ENCODE data around the gene RAMAC. TPM values are rescaled to one million over a fixed set of nuclear protein-coding genes. Genes with fewer than 3 reads are reported as not detected.
A peak's percentile ranks its signal among the peaks of the same experiment; 100 is the strongest.

The RAMAC gene
- total and polyA plus RNA-seq, 7 experiments from 2014 or later = 14.2 to 33.4 (median 23.7) TPM

GRCh38 chr15:83012636-83013035 is 26.6 kb downstream of the RAMAC start:
- H3K27me3 Mint-ChIP-seq = no peaks in the 10 kb centered on the region
- H3K4me3 Mint-ChIP-seq = peak overlapping the region; percentile 91 to 100 (median 96)
- Histone ChIP-seq H3K27me3 (ENCODE audit: control insufficient read depth in 2 of 2, insufficient read depth in 2 of 2, low read length in 2 of 2) (no peaks in the 10 kb centered on the region), H3K9me3 (ENCODE audit: control insufficient read depth in 2 of 3, low read length in 3 of 3) (no peaks in the 10 kb centered on the region), H3K4me1 (ENCODE audit: control insufficient read depth in 2 of 2, insufficient read depth in 2 of 2, low read length in 2 of 2) (peaks cover 14 to 24% of the 10 kb centered on the region in 2 donors), H3K27ac (ENCODE audit: low read depth, low read length) (no peak overlapping the region), H3K36me3 (ENCODE audit: control insufficient read depth in 2 of 3, insufficient read depth in 3 of 3, low read length in 3 of 3) (peaks cover 10 to 31% (median 12%) of the 10 kb centered on the region in 3 experiments), H3K4me3 (ENCODE audit: low read length) (peak overlapping the region; percentile 91)
- intact Hi-C loops (cut with micrococcal nuclease) = loop anchor here in 1 of 2 donors (5.0 kb wide), 1 partner anchor 330 kb away; no protein-coding TSS in a partner anchor
- ATAC-seq (no peak), DNase-seq (no peak)
- POLR2A ChIA-PET = interaction anchor here (0.5 to 3.9 kb wide), 6 partner anchors 26 to 472 kb away, joined by 3 to 27 read pairs (median 4); partner anchors contain the start of genes BTBD1, RAMAC and RPS17
- peaks cover 0 to 2% (median 0%) of the 10 kb centered on the region in 11 donors for H3K9me3 Mint-ChIP-seq
- CTCF ChIA-PET = no interaction called here
- peaks cover 38 to 72% (median 51%) of the 10 kb centered on the region in 7 donors for H3K4me1 Mint-ChIP-seq
- H3K27ac Mint-ChIP-seq = peak overlapping the region in 8 of 9 donors; percentile 58 to 98 (median 92)
- peaks cover 0 to 14% (median 5%) of the 10 kb centered on the region in 5 donors for H3K36me3 Mint-ChIP-seq

GRCh38 chr15:83014205-83014653 is 28.2 kb downstream of the RAMAC start:
- H3K36me3 ChIP-seq (ENCODE audit: control insufficient read depth in 2 of 3, insufficient read depth in 3 of 3, low read length in 3 of 3) = peaks cover under 1 to 29% (median 8%) of the 10 kb centered on the region in 3 experiments
- Mint-ChIP-seq H3K4me3 (peak overlapping the region in 2 of 10 donors; percentile 27), H3K9me3 (peaks cover 0 to 2% (median 0%) of the 10 kb centered on the region in 11 donors), H3K27me3 (no peaks in the 10 kb centered on the region), H3K27ac (peak overlapping the region in 6 of 9 donors; percentile 39 to 78 (median 71)), H3K36me3 (peaks cover 0 to 14% (median 5%) of the 10 kb centered on the region in 5 donors), H3K4me1 (peaks cover 38 to 71% (median 51%) of the 10 kb centered on the region in 7 donors)
- no peaks in the 10 kb centered on the region for H3K9me3 ChIP-seq (ENCODE audit: control insufficient read depth in 2 of 3, low read length in 3 of 3)
- intact Hi-C loops (cut with micrococcal nuclease) = loop anchor here in 1 of 2 donors (5.0 kb wide), 1 partner anchor 332 kb away; no protein-coding TSS in a partner anchor
- H3K27me3 ChIP-seq (ENCODE audit: control insufficient read depth in 2 of 2, insufficient read depth in 2 of 2, low read length in 2 of 2) = no peaks in the 10 kb centered on the region
- H3K27ac ChIP-seq (ENCODE audit: low read depth, low read length) = no peak overlapping the region
- CTCF ChIA-PET = no interaction called here
- ATAC-seq (no peak), DNase-seq (no peak)
- POLR2A ChIA-PET = interaction anchor here (1.1 kb wide), 1 partner anchor 56 kb away, joined by 4 read pairs; no protein-coding TSS in a partner anchor
- H3K4me3 ChIP-seq (ENCODE audit: low read length) = no peak overlapping the region
- H3K4me1 ChIP-seq (ENCODE audit: control insufficient read depth in 2 of 2, insufficient read depth in 2 of 2, low read length in 2 of 2) = peaks cover 14 to 24% of the 10 kb centered on the region in 2 donors

- H3K27ac ChIP-seq (ENCODE audit: low read depth, low read length) = no peak overlapping the region
- no peak for ATAC-seq
- H3K4me3 Mint-ChIP-seq = no peak overlapping the region
- H3K27ac Mint-ChIP-seq = peak overlapping the region in 6 of 9 donors; percentile 29 to 76 (median 53)
- H3K9me3 ChIP-seq (ENCODE audit: control insufficient read depth in 2 of 3, low read length in 3 of 3) = no peaks in the 10 kb centered on the region
- ChIA-PET POLR2A (interaction anchor here (0.5 kb wide), 1 partner anchor 1715 kb away, joined by 4 read pairs; no protein-coding TSS in a partner anchor), CTCF (no interaction called here)
- no peaks in the 10 kb centered on the region for H3K27me3 ChIP-seq (ENCODE audit: control insufficient read depth in 2 of 2, insufficient read depth in 2 of 2, low read length in 2 of 2)
- H3K4me1 Mint-ChIP-seq = peaks cover 29 to 60% (median 42%) of the 10 kb centered on the region in 7 donors
- H3K4me3 ChIP-seq (ENCODE audit: low read length) = no peak overlapping the region
- peaks cover 12 to 19% of the 10 kb centered on the region in 2 donors for H3K4me1 ChIP-seq (ENCODE audit: control insufficient read depth in 2 of 2, insufficient read depth in 2 of 2, low read length in 2 of 2)
- intact Hi-C loops (cut with micrococcal nuclease) = no loop called here
- peaks cover 0 to 32% (median 8%) of the 10 kb centered on the region in 3 experiments for H3K36me3 ChIP-seq (ENCODE audit: control insufficient read depth in 2 of 3, insufficient read depth in 3 of 3, low read length in 3 of 3)
- no peak for DNase-seq
- H3K27me3 Mint-ChIP-seq = no peaks in the 10 kb centered on the region
- peaks cover 0 to 2% (median 0%) of the 10 kb centered on the region in 11 donors for H3K9me3 Mint-ChIP-seq
- H3K36me3 Mint-ChIP-seq = peaks cover 0 to 14% (median 5%) of the 10 kb centered on the region in 5 donors
Measured at GRCh38 chr15:83015361-83015760, 29.4 kb downstream of the RAMAC start.

GRCh38 chr15:83016906-83017305 is 30.9 kb downstream of the RAMAC start:
- Mint-ChIP-seq H3K4me1 (peaks cover 24 to 46% (median 33%) of the 10 kb centered on the region in 7 donors), H3K27me3 (no peaks in the 10 kb centered on the region), H3K36me3 (peaks cover 0 to 17% (median 0%) of the 10 kb centered on the region in 5 donors), H3K9me3 (peaks cover 0 to 2% (median 0%) of the 10 kb centered on the region in 11 donors), H3K27ac (peak overlapping the region in 4 of 9 donors; percentile 22 to 79 (median 50)), H3K4me3 (no peak overlapping the region)
- Histone ChIP-seq H3K36me3 (ENCODE audit: control insufficient read depth in 2 of 3, insufficient read depth in 3 of 3, low read length in 3 of 3) (peaks cover 0 to 33% (median 8%) of the 10 kb centered on the region in 3 experiments), H3K4me3 (ENCODE audit: low read length) (no peak overlapping the region), H3K4me1 (ENCODE audit: control insufficient read depth in 2 of 2, insufficient read depth in 2 of 2, low read length in 2 of 2) (peaks cover 7 to 12% of the 10 kb centered on the region in 2 donors), H3K27ac (ENCODE audit: low read depth, low read length) (no peak overlapping the region), H3K27me3 (ENCODE audit: control insufficient read depth in 2 of 2, insufficient read depth in 2 of 2, low read length in 2 of 2) (no peaks in the 10 kb centered on the region), H3K9me3 (ENCODE audit: control insufficient read depth in 2 of 3, low read length in 3 of 3) (no peaks in the 10 kb centered on the region)
- ATAC-seq = no peak
- ChIA-PET POLR2A (no interaction called here), CTCF (interaction anchor here (0.5 kb wide), 1 partner anchor 9 kb away, joined by 3 read pairs; no protein-coding TSS in a partner anchor)
- no peak for DNase-seq
- intact Hi-C loops (cut with micrococcal nuclease) = no loop called here

- no peak overlapping the region for H3K4me3 Mint-ChIP-seq
- no peaks in the 10 kb centered on the region for H3K4me1 ChIP-seq (ENCODE audit: control insufficient read depth in 2 of 2, insufficient read depth in 2 of 2, low read length in 2 of 2)
- H3K9me3 ChIP-seq (ENCODE audit: control insufficient read depth in 2 of 3, low read length in 3 of 3) = no peaks in the 10 kb centered on the region
- H3K9me3 Mint-ChIP-seq = no peaks in the 10 kb centered on the region
- peaks cover 0 to 17% (median 0%) of the 10 kb centered on the region in 5 donors for H3K36me3 Mint-ChIP-seq
- DNase-seq (no peak), ATAC-seq (no peak)
- H3K27me3 ChIP-seq (ENCODE audit: control insufficient read depth in 2 of 2, insufficient read depth in 2 of 2, low read length in 2 of 2) = no peaks in the 10 kb centered on the region
- H3K4me3 ChIP-seq (ENCODE audit: low read length) = no peak overlapping the region
- intact Hi-C loops (cut with micrococcal nuclease) = no loop called here
- CTCF ChIA-PET = no interaction called here
- POLR2A ChIA-PET = no interaction called here
- no peaks in the 10 kb centered on the region for H3K27me3 Mint-ChIP-seq
- peak overlapping the region in 1 of 9 donors; percentile 22 for H3K27ac Mint-ChIP-seq
- H3K36me3 ChIP-seq (ENCODE audit: control insufficient read depth in 2 of 3, insufficient read depth in 3 of 3, low read length in 3 of 3) = peaks cover 0 to 33% (median 8%) of the 10 kb centered on the region in 3 experiments
- peaks cover 12 to 32% (median 19%) of the 10 kb centered on the region in 7 donors for H3K4me1 Mint-ChIP-seq
- H3K27ac ChIP-seq (ENCODE audit: low read depth, low read length) = no peak overlapping the region
Measured at GRCh38 chr15:83018436-83018835, 32.4 kb downstream of the RAMAC start.

GRCh38 chr15:83030021-83030420 is 44.0 kb downstream of the RAMAC start:
- Histone ChIP-seq H3K36me3 (ENCODE audit: control insufficient read depth in 2 of 3, insufficient read depth in 3 of 3, low read length in 3 of 3) (peaks cover 4 to 21% (median 11%) of the 10 kb centered on the region in 3 experiments), H3K27me3 (ENCODE audit: control insufficient read depth in 2 of 2, insufficient read depth in 2 of 2, low read length in 2 of 2) (no peaks in the 10 kb centered on the region), H3K9me3 (ENCODE audit: control insufficient read depth in 2 of 3, low read length in 3 of 3) (no peaks in the 10 kb centered on the region), H3K27ac (ENCODE audit: low read depth, low read length) (no peak overlapping the region), H3K4me1 (ENCODE audit: control insufficient read depth in 2 of 2, insufficient read depth in 2 of 2, low read length in 2 of 2) (no peaks in the 10 kb centered on the region), H3K4me3 (ENCODE audit: low read length) (no peak overlapping the region)
- ChIA-PET POLR2A (no interaction called here), CTCF (no interaction called here)
- no peak for ATAC-seq
- Mint-ChIP-seq H3K27me3 (no peaks in the 10 kb centered on the region), H3K9me3 (peaks cover 0 to 8% (median 0%) of the 10 kb centered on the region in 11 donors), H3K36me3 (peaks cover 0 to 38% (median 25%) of the 10 kb centered on the region in 5 donors), H3K4me3 (no peak overlapping the region), H3K4me1 (peaks cover 1 to 12% (median 8%) of the 10 kb centered on the region in 7 donors), H3K27ac (peak overlapping the region in 1 of 9 donors; percentile 61)
- intact Hi-C loops (cut with micrococcal nuclease) = no loop called here
- no peak for DNase-seq
